ENCODE measurements around the gene MAGI1. TPM values are rescaled to one million over a fixed set of nuclear protein-coding genes. Genes with fewer than 3 reads are reported as not detected.

MAGI1 gene
- total RNA-seq, 1 donor from 2014 or later = 45.8 TPM

Other genes with a start within 250 kb of the MAGI1 start
- gene SLC25A26, start 182.1 kb upstream of the MAGI1 start, total RNA-seq = 18.0 TPM